HPDE6-E6E7 (cell line): ENCODE data around the gene COL11A2.

Experiments
- DNase-seq: peaks from one replicate; pipeline ENCODE4 v3.0.0; 2011; ENCODE audit warnings: missing footprints; ENCODE audit errors: extremely low spot score

The COL11A2 gene

GRCh38 chr6:33206864-33207551 lies 14.7 kb upstream of the COL11A2 start:
- no peak for DNase-seq

- no peak for DNase-seq
Measured at GRCh38 chr6:33206027-33206863, 14.0 kb upstream of the COL11A2 start.

GRCh38 chr6:33205191-33206026 lies 13.1 kb upstream of the COL11A2 start:
- DNase-seq = peak; percentile 60

- peak; percentile 93 for DNase-seq
Measured at GRCh38 chr6:33204415-33205190, 12.3 kb upstream of the COL11A2 start, which contains the start of gene HSD17B8. TSS of gene HSD17B8 (plus strand) at chr6:33204655. CDS start at chr6:33204669, 14 bp downstream.

GRCh38 chr6:33204165-33204414 lies 11.8 kb upstream of the COL11A2 start:
- DNase-seq = no peak

GRCh38 chr6:33203443-33204164 lies 11.3 kb upstream of the COL11A2 start:
- DNase-seq = no peak

GRCh38 chr6:33202799-33203198 lies 10.5 kb upstream of the COL11A2 start:
- no peak for DNase-seq

- DNase-seq = no peak
Measured at GRCh38 chr6:33201935-33202334, 9.7 kb upstream of the COL11A2 start.

GRCh38 chr6:33201147-33201545 lies 8.9 kb upstream of the COL11A2 start:
- DNase-seq = no peak

- peak; percentile 96 for DNase-seq
Measured at GRCh38 chr6:33200219-33201146, 8.2 kb upstream of the COL11A2 start, which contains the start of the genes RXRB and SLC39A7. TSS of gene RXRB (minus strand) at chr6:33200665. CDS start at chr6:33200476, 189 bp downstream. TSS of gene SLC39A7 (plus strand) at chr6:33200867. CDS start at chr6:33201246, 379 bp downstream.

- DNase-seq = no peak
Measured at GRCh38 chr6:33199687-33200218, 7.5 kb upstream of the COL11A2 start.

GRCh38 chr6:33198853-33199436 lies 6.7 kb upstream of the COL11A2 start:
- DNase-seq = no peak

- no peak for DNase-seq
Measured at GRCh38 chr6:33198159-33198852, 6.0 kb upstream of the COL11A2 start.

- no peak for DNase-seq
Measured at GRCh38 chr6:33197431-33198048, 5.3 kb upstream of the COL11A2 start.

GRCh38 chr6:33195304-33196165 lies 3.3 kb upstream of the COL11A2 start:
- no peak for DNase-seq

- no peak for DNase-seq
Measured at GRCh38 chr6:33194431-33194979, 2.2 kb upstream of the COL11A2 start.

GRCh38 chr6:33193619-33194018 lies 1.4 kb upstream of the COL11A2 start:
- DNase-seq = no peak
